ENCODE measurements around the gene DNM1.
"Not testable (repeated sequence)": the region's sequence is repeated elsewhere in the genome, so short reads cannot be mapped to it uniquely, and the experiment has no call there.

DNM1 gene

DNA sequence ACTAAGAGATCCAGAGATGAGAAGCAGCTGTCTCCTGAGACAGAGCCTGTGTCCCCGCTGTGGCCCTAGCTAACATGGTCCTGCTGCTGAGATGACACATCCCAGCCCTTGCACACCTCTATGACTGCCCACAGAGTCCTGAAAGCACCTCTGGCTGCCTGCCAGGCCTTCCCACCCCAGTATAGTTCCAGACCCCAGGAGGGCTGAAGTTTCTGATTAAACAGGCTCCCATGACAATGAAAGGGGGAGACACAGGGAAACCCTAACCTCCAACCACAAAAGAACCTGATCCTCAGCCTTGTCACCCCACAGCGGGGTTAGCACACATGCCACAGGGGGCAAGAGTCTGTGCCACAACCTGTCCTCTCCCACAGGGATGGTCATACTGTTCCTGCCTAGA is 27.5 kb upstream of the DNM1 start:
- in situ Hi-C loops (cut with MboI; ENCODE audit: low sequenced_read_pairs), result no loop called here

GRCh38 chr9:128178806-128179431 is 24.3 kb upstream of the DNM1 start:
- in situ Hi-C loops (cut with MboI; ENCODE audit: low sequenced_read_pairs), result no loop called here

DNA sequence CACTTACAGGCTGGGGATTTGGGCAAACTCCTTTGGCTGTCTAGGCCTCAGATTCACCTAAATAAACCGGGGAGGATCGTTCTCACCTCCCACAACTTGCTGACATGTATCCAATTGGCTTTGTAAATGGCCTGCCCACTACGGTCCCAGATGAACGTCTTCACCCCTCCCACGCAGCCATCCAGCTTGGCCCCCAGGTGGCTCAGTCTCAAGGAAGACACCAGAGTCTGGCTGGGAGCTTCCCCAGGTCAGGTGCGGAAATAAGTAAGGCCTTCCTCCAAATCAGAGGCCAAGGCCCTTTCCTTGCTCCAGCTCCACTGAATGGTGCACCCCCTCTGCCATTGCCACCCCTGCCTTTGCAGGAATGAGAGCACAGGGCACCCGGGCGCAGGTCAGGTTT is 23.2 kb upstream of the DNM1 start:
- in situ Hi-C loops (cut with MboI; ENCODE audit: low sequenced_read_pairs), result no loop called here

GRCh38 chr9:128180447-128180846 is 22.7 kb upstream of the DNM1 start:
- in situ Hi-C loops (cut with MboI; ENCODE audit: low sequenced_read_pairs), result no loop called here

GRCh38 chr9:128181480-128181879 is 21.7 kb upstream of the DNM1 start:
- in situ Hi-C loops (cut with MboI; ENCODE audit: low sequenced_read_pairs), result not testable (repeated sequence)

DNA sequence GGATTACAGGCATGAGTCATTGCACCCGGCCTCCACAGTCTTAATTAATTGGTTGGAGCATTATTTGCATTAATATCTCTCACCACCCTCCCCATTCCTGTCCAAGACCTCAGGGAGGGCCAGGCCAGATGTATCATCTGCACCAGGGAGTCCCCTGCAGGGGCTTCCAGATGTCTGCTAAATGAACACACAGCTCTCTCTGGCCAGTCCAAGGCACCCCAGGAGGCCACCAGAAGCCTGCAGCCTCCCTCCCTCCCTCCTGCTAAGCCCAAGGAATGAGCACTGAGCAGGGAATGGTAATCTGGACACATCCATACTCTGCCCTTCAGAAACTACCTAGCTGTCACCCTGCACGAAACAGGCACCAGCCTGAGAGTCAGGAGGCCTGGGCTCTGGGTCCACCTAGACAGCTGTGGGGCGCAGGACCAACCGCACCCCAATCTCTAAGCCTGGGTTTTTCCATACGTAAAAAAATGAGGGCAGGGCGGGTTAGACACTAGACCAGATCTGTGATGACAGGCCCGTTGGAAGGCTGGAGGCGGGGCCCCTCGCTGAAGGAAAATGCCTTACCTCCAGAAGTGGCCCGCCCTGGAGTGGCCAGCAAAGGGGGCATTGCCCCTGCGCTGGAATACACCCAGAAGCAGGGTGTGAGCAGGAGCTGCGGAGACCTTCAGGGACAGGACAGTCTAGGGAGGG is 20.1 kb upstream of the DNM1 start:
- in situ Hi-C loops (cut with MboI; ENCODE audit: low sequenced_read_pairs), result no loop called here

- in situ Hi-C loops (cut with MboI; ENCODE audit: low sequenced_read_pairs), result no loop called here
These were observed 16.9 kb upstream of the DNM1 start for GRCh38 chr9:128185979-128186965.

DNA sequence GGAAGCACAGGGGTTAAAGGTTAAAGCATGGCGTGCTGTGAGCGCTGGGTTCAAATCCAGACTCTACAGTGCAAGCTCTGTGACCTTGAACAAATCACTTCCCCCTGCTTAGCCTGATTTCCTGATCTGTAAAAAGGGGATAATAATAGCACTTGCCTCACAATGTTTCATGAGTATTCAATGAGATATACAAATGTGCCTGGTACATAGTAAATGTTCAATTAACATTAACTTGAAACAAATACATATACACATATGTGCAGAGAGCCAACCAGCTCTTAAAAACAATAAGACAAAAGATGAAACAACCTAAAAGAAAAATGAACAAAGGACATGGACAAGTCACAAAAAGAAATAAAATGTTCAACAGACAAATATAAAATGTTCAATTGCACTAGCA is 15.8 kb upstream of the DNM1 start:
- in situ Hi-C loops (cut with MboI; ENCODE audit: low sequenced_read_pairs), result no loop called here

- in situ Hi-C loops (cut with MboI; ENCODE audit: low sequenced_read_pairs), result no loop called here
These were observed 15.0 kb upstream of the DNM1 start for GRCh38 chr9:128188209-128188608.

- in situ Hi-C loops (cut with MboI; ENCODE audit: low sequenced_read_pairs), result no loop called here
These were observed 13.2 kb upstream of the DNM1 start for GRCh38 chr9:128190013-128190412.

DNA sequence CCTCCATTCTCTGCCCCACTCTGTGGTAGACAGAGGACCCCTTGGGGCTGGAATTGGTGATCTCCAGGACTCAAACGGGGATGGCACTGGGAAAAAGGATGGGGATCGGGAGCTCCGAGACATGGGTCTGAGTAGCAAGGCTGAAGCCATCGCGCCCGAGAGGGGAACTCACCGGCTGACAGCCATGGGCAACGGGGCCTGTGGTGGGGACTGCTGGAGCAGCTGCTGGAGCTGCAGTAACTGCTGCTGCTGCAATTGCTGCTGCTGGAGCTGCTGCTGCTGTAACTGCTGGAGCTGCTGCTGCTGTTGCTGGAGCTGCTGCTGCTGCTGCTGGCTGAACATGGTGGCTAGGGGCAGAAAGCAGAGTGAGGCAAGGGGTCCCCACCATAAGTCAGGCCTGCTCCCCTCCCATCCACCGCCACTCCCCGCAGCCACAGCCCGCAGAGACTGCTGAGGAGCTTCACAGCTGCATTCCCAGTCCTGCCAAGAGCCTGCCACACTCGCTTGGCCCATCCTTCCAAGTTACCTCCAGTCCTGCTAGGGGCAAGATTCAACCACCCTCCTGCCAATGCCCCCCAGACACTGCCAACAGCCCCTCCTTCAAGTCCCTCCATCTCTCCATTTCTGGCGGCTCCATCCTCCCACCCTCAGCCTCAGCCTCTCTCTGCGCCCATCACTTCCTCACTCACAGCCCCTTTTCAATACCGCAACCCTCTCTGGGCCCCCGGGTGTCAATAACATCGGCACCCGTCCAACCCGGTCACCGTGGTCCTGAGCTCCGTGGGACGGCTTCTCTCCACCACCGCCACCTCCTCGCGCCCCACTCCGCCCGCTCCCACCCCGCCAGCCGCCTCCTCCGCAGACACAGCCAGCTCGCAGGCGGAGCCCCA is 12.4 kb upstream of the DNM1 start:
- in situ Hi-C loops (cut with MboI; ENCODE audit: low sequenced_read_pairs), result no loop called here

DNA sequence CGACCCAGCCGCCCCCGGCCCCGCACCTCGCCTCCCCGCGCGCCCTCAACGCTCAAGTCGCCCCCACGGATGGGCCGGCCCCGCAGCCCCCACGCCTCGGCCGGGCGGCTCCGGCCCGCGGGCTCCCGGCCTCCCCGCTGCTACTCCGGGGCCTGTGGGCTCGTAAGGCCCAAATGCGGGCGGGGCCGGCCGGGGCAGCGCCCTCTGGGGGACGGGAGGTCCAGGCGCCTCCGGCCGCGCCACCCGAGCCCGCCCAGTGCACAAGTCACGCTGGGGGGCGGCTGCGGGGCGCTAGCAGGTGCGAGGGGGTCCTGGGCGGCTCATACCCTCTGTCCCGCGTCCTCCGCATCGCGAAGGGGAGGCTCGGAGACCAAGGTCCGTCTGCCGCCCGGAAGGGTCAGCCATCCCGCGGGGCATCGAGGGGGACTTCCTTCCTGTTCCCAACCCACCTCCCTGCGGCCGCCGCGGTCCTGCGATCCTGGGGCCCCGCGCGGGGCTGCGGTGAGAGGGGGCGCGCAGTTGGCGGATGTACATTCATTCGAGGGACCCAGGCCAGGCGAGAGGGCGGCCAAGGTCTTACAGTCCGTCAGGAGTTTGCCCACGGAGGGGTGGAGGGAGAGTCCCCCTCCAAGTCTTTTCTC is 11.7 kb upstream of the DNM1 start, which contains the start of gene CIZ1:
Gene CIZ1, minus strand, starts transcription at position 167 of the 641 bp plus-strand sequence. CDS start 715 bp downstream, outside the sequence.
- in situ Hi-C loops (cut with MboI; ENCODE audit: low sequenced_read_pairs), result no loop called here

DNA sequence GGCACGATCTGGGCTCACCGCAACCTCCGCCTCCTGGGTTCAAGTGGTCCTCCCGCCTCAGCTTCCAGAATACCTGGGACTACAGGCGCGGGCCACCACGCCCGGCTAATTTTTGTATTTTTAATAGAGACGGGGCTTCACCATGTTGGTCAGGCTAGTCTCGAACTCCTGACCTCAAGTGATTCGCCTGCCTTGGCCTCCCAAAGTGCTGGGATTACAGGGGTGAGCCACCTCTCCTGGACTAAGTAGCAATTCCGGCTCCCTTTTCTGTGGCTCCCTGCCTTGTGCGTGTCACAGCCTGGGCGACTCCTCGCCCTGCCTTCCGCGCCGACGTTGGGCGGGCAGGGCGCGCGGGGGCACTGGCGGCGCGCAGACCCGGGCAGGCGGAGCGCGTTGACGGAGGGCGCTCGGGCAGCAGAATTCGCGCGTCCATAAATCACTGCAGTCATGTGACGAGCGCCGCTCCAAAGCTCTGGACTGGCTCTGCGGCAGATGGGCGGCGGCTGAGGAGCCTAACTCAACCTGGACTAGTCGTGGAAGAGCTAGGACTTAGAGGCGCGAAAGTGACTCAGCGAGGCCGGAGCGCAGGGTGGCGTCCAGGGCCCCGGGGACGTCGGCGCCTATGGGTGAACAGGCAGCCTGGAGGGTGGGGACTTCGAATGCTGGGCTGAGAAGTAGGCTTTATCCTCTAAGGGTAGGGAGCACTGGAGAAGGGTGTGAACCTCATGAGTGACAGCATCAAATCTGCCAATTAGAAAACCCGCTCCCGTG is 10.4 kb upstream of the DNM1 start:
- in situ Hi-C loops (cut with MboI; ENCODE audit: low sequenced_read_pairs), result no loop called here

GRCh38 chr9:128193469-128194096 is 9.6 kb upstream of the DNM1 start:
- in situ Hi-C loops (cut with MboI; ENCODE audit: low sequenced_read_pairs), result no loop called here

DNA sequence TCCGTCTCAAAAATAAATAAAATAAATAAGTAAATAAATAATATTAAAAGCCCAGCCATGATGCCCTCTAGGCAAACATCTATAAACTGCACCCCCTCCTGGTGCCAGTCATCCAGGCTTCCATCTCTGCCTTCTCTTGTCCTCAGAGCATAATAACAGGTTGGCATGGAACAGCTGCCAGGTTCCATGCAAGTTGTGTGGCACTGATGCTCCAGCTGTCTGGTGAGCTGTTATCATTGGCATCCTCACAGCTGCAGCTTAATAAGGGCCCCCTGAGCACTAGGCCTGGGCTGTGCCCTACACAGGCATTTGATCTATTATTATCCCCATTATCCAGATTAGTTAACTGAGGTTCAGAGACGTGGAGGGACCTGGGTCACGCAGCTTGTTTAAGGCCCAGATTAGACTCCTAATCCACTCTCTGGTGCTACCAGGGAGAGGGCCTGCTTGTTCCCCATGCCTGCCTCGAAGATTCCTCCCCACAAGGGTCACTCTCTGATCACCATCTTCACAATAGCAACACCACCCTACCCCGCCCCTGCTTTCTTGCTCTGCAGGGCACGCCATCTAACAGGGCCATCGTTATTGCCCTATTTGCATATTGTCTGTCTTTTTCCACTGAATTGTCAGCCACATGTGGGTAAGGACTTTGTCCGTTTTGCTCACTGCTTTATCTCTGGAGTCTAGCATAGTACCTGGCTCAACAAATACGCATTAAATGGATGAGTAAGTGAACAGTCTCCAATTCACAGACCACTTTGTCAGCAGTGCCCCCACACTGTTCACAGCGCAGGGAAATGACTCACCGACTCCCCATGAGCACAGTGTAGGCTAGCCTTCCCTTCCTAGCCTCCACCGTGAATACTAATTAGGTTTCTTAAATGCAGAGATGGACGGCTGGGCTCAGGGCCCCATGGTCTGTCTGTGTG is 1.5 kb upstream of the DNM1 start:
- in situ Hi-C loops (cut with MboI; ENCODE audit: low sequenced_read_pairs), result no loop called here

GRCh38 chr9:128202648-128203023 is 543 bp upstream of the DNM1 start:
- in situ Hi-C loops (cut with MboI; ENCODE audit: low sequenced_read_pairs), result no loop called here

DNA sequence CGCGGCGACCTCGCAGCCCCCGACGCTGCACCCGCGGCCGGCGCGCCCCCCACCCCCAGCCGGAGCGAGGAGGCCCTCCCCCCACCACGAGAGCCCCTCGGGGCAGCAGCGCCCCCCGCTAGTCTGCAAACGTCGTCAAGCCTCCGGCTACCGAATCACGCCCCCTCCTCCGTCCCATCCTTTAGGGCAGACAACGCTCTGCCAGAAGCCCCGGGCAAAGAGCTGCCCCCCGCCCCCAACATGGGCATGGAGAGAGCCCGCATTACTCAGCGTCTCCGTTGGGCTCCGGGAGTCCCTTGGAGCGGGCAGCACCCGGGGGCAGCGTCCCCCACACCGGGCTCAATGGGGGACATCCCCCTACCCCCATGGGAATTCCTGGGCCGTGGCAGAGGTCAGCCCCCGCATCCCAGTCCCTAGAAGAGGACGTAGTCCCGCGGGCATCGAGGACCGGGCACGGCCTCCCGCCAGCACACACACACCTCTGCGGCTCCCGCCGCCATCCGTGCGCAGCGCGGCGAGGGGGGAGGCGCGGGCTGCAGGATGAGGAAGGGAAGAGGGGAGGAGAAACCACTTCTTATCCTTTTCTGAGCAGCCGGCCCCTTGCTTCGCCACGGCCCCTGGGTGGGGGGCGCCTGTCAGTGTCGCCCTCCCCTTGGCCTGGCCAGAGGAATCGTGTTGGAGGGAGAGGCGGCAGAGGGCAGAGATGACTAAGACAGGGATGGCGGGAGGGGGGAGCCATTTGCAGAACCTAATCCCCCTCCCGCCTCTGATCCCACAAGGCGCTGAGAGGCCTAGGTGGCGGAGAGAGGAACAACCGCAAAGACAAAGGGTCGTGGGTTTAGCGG is 750 bp downstream of the DNM1 start:
- in situ Hi-C loops (cut with MboI; ENCODE audit: low sequenced_read_pairs), result no loop called here
